HG03025 (cell line): ENCODE results near the gene NEK2.
"Not testable (repeated sequence)": the region's sequence is repeated elsewhere in the genome, so short reads cannot be mapped to it uniquely, and the experiment has no call there.

Source experiments
- ATAC-seq: cut with Tn5 transposase; IDR thresholded peaks from one replicate; pipeline ENCODE4 v1.9.1; 2021; ENCODE audit warnings: mild to moderate bottlenecking, moderate library complexity; ENCODE audit not compliant: unreplicated experiment, low FRiP score

NEK2 gene

GRCh38 chr1:211634931-211635330 lies 40.5 kb downstream of the NEK2 start:
- no peak for ATAC-seq

- no peak for ATAC-seq
Observed at GRCh38 chr1:211634461-211634860, 41.0 kb downstream of the NEK2 start.

GRCh38 chr1:211633524-211633846 lies 41.9 kb downstream of the NEK2 start:
- no peak for ATAC-seq

- no peak for ATAC-seq
Observed at GRCh38 chr1:211632808-211633523, 42.5 kb downstream of the NEK2 start.

GRCh38 chr1:211632117-211632807 lies 43.2 kb downstream of the NEK2 start:
- ATAC-seq: no peak

- ATAC-seq: no peak
Observed at GRCh38 chr1:211631168-211631567, 44.3 kb downstream of the NEK2 start.

GRCh38 chr1:211630236-211631081 lies 45.0 kb downstream of the NEK2 start:
- ATAC-seq: no peak

GRCh38 chr1:211628417-211628816 lies 47.0 kb downstream of the NEK2 start:
- no peak for ATAC-seq

GRCh38 chr1:211627259-211627658 lies 48.2 kb downstream of the NEK2 start:
- ATAC-seq: no peak

GRCh38 chr1:211625866-211626265 lies 49.6 kb downstream of the NEK2 start:
- ATAC-seq: not testable (repeated sequence)

- no peak for ATAC-seq
Observed at GRCh38 chr1:211625040-211625439, 50.4 kb downstream of the NEK2 start.

- no peak for ATAC-seq
Observed at GRCh38 chr1:211623515-211623914, 51.9 kb downstream of the NEK2 start.

- ATAC-seq: no peak
Observed at GRCh38 chr1:211621447-211622198, 53.8 kb downstream of the NEK2 start.

- ATAC-seq: no peak
Observed at GRCh38 chr1:211620097-211620496, 55.3 kb downstream of the NEK2 start.

- no peak for ATAC-seq
Observed at GRCh38 chr1:211619033-211619996, 56.1 kb downstream of the NEK2 start.

GRCh38 chr1:211616965-211617297 lies 58.5 kb downstream of the NEK2 start:
- ATAC-seq: no peak

GRCh38 chr1:211616231-211616964 lies 59.0 kb downstream of the NEK2 start:
- no peak for ATAC-seq

GRCh38 chr1:211614615-211615014 lies 60.8 kb downstream of the NEK2 start:
- ATAC-seq: no peak

GRCh38 chr1:211613951-211614350 lies 61.5 kb downstream of the NEK2 start:
- ATAC-seq: no peak
